ENCODE data around the gene FLNA.

- TF ChIP-seq MAX (IDR thresholded peaks at IDR 0.05): no peak
- TF ChIP-seq TAF1 (IDR thresholded peaks at IDR 0.05; ENCODE audit: low read depth): no peak
- TF ChIP-seq EP300 (IDR thresholded peaks at IDR 0.05; ENCODE audit: borderline replicate concordance): no peak
- TF ChIP-seq, protein P1, sequence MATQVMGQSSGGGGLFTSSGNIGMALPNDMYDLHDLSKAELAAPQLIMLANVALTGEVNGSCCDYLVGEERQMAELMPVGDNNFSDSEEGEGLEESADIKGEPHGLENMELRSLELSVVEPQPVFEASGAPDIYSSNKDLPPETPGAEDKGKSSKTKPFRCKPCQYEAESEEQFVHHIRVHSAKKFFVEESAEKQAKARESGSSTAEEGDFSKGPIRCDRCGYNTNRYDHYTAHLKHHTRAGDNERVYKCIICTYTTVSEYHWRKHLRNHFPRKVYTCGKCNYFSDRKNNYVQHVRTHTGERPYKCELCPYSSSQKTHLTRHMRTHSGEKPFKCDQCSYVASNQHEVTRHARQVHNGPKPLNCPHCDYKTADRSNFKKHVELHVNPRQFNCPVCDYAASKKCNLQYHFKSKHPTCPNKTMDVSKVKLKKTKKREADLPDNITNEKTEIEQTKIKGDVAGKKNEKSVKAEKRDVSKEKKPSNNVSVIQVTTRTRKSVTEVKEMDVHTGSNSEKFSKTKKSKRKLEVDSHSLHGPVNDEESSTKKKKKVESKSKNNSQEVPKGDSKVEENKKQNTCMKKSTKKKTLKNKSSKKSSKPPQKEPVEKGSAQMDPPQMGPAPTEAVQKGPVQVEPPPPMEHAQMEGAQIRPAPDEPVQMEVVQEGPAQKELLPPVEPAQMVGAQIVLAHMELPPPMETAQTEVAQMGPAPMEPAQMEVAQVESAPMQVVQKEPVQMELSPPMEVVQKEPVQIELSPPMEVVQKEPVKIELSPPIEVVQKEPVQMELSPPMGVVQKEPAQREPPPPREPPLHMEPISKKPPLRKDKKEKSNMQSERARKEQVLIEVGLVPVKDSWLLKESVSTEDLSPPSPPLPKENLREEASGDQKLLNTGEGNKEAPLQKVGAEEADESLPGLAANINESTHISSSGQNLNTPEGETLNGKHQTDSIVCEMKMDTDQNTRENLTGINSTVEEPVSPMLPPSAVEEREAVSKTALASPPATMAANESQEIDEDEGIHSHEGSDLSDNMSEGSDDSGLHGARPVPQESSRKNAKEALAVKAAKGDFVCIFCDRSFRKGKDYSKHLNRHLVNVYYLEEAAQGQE (IDR thresholded peaks at IDR 0.05; ENCODE audit: low read depth): no peak
- no peak for TF ChIP-seq TCF12 (IDR thresholded peaks at IDR 0.05; ENCODE audit: low read depth)
- TF ChIP-seq, protein P2, sequence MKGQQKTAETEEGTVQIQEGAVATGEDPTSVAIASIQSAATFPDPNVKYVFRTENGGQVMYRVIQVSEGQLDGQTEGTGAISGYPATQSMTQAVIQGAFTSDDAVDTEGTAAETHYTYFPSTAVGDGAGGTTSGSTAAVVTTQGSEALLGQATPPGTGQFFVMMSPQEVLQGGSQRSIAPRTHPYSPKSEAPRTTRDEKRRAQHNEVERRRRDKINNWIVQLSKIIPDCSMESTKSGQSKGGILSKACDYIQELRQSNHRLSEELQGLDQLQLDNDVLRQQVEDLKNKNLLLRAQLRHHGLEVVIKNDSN (IDR thresholded peaks at IDR 0.05): no peak
- no peak for TF ChIP-seq YY1 (IDR thresholded peaks at IDR 0.05; ENCODE audit: low read depth)
- TF ChIP-seq TEAD4 (IDR thresholded peaks at IDR 0.05): no peak
- TF ChIP-seq CEBPB (IDR thresholded peaks at IDR 0.05): no peak
- no peak for TF ChIP-seq RAD21 (IDR thresholded peaks at IDR 0.05; ENCODE audit: low read depth)
Measured at GRCh38 chrX:154322890-154323289, 51.5 kb downstream of the FLNA start.

All from Ishikawa (cell line).